Kidney capillary endothelial cell (primary cell): Measurements from ENCODE around the gene DIS3L2.
"Not testable (repeated sequence)": the region's sequence is repeated elsewhere in the genome, so short reads cannot be mapped to it uniquely, and the experiment has no call there.

Source experiments
- DNase-seq: peaks from one replicate; pipeline ENCODE4 v3.0.0-alpha.2; 2018; ENCODE audit warnings: low spot score

DIS3L2 gene

DNA sequence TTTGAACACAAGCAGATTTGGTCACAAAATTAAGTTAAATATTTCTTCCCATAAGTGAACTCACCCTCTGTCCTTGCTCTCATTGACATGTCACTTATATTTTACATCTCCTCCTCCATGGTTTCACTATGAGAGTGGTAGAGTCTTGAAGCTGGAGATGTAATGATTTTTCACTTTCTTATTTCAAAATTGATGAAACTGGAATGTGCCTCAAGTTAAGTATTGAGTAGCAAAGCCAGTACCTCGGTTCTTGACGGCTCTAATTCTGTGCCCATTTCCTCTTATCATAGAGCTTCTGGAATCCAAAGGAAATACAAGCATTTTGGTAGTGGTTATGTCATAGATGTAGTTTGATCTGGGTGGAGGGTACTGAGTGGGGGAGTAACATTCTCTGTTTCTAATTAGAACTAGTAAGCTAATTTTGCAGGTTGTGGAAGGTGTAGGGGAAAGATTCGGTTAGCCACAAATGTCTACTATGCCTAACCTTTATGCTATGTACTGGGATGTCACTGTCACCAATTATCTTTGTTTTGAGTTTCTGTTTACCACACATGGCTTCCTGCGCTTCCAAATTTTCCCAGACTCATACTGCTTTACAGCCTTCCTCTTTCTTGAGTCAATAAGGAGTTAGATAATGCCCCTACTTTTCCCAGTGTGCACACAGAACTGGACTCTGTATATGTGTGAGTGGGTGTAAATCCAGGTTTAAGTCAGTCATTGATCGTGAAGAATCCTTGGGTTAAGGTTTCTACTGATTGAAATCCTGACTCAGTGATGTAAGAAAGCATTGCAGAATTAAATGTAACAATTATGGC, 96.8 kb downstream of the DIS3L2 start:
- no peak for DNase-seq

DNA sequence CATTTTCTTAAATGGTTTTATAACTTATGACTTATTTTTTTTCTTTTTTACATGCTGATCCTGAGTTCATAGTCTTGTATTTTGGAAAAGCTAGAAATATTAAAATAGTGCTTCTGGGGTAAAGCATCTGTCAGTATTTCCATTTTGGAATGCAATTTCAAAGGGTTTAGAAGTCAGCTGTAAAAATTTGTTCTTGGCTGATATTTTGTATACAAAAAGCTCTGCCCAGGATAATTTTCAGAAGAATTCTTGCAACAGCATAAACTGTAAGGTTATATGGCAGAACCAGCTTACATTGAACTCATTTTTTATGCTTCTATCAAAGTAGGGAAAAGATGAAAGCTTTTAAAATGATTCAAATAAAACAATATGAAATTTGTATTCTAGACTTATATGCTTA, 97.4 kb downstream of the DIS3L2 start:
- DNase-seq = no peak

DNA sequence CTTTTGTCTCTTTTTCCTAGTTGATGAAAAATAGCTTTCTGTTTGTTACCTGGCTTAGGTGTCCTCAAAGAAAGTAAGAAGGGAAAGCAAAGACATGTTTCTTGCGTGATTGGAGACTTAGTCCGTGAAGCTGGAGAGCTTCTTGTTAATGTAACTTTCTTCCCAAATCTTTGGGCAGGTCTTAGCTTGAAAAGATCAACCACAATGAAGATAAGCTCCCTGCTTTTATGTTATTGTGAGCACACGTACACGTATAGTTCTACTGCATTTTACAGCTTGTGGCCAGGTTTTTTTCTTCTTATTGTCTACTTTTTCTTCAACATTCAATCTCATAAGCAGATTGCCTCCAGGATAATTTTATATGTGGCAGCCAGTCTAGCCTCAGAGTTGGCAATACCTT, 99.8 kb downstream of the DIS3L2 start:
- DNase-seq = no peak

DNA sequence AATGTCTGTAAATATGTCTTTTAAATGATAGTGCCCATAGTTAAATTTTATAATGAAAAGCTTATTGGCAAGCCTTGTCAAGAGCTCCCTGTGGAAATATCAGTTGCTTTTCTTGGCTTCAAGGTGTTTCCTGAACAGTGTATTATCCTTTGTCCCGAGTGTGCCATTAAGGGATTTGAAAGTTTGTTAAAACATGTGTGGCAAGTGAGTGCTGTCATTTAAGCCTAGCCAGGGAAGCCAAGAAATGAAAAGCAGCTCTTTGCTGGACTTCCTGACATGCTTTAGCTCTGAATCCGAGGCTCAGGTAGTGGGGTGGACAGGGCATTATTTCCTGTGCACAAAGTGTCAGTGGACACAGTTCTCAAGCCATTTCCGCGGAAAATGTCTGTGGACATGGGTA, 111.5 kb downstream of the DIS3L2 start:
- DNase-seq = peak; percentile 53

DNA sequence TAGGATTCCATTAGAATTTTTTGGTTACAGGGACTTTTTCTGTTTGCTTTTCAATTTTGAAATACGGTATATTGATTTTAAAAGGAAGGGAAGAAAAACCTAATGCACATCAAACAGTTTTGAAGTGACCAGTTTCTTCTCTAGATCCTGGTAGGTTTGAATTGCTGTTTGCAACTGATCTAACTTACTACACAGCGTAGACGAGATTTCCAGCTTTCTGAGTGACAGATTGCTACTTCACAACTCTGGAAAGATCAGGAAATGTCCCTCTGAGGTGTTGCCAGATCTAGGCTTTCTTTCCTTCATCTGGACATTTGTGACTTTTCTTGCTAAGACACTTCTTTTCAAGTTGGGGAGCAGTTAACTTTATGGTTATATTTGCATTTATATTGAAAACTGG, 112.2 kb downstream of the DIS3L2 start:
- no peak for DNase-seq

DNA sequence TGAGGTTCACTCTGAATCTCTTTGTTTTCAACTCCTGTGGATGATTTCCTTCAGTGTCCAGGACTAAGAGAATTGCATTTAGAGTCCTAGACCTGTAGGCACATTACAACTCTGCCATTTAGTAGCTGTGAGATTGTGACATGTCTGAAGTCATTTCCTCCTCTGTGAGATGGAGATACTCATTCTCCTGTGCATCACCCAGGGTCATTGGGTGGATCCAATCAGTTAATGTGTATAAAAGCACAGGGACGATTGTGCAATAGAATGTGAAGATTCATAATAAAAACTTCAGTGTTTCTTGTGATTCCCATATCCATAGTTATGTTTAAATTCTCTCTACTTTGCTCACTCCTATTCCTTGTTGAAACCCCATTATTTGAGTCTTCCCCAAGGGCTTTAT, 113.6 kb downstream of the DIS3L2 start:
- peak; percentile 55 for DNase-seq

DNA sequence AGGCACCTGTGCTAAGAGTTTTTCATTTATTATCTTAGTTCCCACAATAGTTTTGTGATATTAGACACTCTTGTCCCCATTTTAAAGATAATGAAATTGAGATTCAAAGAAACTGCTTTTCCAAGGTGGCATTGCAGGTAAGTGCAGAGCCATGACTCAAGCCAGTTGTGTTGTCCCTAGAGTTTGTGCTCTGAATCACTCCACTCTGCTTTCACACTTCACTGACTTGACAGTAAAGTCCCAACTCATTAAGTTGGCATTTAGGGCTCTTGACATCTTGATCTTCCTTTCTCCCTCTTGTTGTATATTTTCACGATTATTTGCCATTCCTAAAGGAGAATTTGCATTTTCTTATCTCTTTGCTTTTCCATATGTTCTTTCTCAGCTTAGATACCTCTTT, 114.3 kb downstream of the DIS3L2 start:
- no peak for DNase-seq

DNA sequence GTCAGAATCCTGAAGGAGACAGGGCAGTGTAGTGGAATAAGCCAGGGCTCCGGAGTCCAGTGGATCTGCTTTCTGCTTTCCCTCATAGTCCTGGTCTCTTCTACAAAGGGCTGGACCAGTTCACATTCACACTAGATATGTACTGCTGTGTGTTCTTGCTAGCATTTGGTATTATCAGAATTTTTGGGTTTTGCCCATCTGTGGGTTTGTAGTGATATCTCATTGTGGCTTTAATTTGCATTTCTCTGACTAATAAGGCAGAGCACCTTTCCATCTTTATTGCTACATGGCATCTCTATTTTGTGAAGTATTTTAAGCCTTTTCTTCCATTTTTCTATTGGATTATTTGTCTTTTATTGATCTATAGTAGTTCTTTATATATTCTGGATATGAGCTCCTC, 114.8 kb downstream of the DIS3L2 start:
- DNase-seq = no peak

DNA sequence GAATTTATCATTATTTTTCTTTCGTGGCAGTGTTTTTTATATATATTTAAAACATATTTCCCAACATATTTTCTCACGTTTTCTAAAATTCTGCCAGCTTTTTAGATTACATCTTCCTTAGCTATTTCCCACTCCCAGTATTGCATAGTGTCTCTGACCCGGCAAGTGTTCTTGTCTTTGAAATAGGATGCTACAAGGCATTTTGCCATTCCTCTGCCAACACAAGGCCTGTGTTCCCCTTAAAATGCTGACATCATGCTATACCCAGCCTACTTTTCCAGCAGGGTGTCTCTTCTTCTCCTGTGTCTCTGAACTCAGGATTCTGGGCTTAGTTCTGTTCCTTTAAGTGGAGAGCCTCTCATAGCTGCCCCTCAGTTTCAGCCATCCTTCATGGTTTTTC, 115.2 kb downstream of the DIS3L2 start:
- no peak for DNase-seq

DNA sequence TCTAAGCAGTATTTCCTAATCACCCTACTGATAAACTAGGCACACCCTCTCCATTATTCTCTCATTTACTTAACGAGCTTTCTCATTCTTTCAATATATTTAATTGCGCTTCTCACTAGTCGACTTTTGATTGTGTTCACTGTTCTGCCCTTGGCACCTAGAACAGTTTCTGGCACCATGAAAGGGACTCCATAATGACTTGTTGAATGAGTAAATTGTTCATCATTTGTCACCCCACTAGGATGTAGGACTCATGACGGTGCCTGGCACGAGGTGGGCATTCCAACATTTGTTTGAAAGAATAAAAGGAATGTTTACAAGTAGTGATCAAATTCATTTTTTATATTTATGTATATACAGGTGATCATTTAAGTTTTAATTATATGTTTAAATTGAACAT, 123.7 kb downstream of the DIS3L2 start:
- DNase-seq = no peak

DNA sequence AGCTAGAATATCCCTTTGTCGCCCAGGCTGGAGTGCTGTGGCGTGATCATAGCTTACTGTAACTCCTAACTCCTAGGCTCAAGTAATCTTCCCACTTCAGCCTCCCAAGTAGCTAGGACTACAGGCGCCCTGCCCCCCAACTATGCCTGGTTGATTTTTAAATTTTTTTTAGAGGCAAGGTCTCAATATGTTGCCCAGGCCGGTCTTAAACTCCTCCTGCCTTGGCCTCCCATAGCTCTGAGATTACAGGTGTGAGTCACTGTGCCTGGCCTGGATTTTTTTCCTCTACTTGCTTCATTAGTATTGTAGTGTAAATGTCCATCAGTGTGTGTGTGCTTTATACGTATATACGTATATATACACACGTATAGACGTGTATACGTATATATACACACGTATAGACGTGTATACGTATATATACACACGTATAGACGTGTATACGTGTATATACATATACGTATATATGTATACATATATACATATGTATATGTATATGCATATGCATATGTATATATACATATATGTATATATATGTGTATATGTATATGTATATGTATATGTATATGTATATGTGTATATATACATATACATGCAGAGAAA, 124.4 kb downstream of the DIS3L2 start:
- DNase-seq = no peak

DNA sequence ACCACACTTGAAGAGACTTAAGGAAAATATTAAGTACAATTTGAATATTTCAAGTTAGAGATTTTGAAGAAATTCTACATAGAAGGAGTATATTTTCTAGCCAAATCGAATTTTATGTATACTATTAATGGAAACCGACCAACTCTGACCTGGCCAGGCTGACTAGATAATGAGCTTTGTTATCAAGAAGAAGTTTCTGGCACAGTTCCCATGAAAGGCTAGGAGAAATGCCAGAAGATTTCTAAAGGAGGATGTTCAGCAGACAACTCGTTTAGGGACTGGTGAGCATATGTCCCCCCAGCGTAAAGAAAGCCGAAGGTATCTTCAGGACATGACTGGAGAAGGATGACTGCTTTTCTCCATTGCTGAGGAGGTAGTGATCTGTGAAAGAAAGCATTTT, 127.3 kb downstream of the DIS3L2 start:
- no peak for DNase-seq

DNA sequence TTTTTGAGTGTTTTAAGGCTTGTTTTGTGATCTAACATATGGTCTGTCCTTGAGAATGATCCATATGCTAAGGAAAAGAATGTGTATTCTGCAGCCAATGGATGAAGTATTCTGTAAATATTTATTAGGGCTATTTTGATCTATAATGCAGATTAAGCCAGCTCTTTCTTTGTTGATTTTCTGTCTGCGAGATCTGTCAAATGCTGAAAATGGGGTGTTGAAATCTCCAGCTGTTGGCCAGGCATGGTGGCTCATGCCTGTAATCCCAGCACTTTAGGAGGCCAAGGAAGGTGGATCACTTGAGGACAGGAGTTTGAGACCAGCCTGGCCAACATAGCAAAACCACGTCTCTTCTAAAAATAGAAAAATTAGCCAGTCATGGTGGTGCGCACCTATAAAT, 132.7 kb downstream of the DIS3L2 start:
- DNase-seq = no peak

DNA sequence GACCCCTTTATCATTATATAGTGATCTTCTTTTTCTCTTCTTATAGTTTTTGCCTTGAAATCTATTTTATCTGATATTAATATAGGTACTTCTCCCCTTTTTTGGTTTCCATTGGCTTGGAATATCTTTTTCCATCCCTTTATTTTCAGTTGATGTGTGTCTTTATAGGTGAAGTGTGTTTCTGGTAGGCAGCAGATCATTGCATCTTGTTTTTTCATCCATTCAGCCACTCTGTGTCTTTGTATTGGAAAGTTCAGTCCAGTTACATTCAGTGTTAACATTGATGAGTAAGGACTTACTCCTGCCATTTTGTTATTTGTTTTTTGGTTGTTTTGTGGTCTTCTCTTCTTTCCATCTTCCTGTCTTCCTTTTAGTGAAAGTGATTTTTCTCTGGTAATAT, 133.4 kb downstream of the DIS3L2 start:
- DNase-seq = no peak

DNA sequence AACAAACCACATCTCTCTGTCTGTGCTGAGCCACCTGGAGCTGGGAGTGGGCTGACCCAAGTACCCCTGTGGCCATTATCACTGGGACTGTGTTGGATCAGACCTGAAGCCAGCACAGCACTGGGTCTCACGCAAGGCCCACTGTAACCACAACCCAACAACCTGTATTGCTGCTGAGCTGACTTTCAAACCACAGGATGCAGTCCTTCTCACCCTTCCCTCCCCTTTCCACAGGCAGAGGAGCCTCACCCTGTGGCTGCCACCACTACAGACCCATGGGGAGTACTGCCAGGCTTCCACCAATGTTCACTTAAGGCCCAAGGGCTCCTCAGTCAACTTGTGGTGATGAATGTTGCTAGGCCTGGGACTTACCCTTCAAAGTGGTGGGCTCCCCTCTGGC, 135.7 kb downstream of the DIS3L2 start:
- DNase-seq = no peak

DNA sequence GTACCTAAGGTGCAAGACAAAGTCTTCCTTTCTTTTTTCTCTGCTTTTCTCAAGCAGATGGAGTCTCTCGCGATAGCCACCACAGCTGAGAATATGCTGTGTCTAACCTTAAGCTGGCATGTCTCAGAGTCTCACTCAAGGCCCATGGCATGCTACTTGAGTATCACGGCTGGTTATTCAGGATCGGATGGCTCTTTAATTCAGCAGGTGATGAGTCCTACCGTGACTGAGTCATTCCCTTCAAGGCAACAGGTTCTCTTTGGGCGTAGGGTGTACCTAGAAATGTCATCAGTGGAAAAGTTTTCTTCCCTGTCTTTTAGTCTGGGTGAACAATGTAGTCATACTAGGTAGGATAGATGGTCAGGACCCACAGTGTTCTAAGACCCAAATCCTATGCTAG, 136.2 kb downstream of the DIS3L2 start:
- no peak for DNase-seq

DNA sequence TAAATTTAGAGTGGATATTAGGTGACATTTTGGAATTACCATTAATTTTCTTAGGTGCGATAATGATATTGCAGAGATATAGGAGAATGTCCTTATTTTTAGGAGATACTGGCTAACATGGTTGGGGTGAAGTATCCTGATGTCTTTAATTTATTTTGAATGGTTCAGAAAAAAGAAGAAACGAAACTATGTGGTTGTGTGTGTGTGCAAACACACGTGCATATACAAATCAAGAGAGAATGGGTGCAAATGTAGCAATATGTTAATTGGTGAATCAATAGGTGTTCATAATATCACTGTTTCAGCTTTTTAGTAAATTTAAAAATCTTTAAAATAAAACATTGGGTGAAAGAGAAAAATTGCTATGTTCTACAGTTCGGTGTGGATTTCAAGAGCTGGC, 140.9 kb downstream of the DIS3L2 start:
- DNase-seq = no peak

DNA sequence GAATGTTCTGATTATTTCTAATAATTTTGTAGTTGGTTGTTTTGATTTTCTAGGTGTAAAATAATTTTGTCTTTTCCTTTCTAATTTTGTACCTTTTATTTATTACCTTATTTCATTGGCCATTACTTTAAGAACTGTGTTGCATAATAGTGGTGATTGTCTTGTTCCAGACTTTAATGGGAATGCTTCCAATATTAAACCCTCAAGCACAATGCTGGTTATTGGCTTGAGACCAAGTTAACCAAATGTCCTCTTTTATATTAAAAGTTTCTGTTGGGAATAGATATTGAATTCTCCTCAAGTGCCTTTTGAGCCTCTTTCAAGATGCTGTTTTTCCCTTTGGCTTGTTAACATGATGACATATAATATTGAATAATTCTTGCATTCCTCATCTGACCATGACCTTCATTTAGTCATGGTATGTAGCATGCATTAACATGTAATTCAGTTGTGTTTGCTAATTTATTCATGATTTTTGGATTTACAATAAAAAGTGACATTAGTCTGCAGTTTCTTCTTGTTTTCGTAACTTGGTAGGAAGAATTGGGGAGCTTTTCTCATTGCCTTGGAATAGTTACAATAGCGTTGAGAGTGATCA, 141.7 kb downstream of the DIS3L2 start:
- DNase-seq = no peak

DNA sequence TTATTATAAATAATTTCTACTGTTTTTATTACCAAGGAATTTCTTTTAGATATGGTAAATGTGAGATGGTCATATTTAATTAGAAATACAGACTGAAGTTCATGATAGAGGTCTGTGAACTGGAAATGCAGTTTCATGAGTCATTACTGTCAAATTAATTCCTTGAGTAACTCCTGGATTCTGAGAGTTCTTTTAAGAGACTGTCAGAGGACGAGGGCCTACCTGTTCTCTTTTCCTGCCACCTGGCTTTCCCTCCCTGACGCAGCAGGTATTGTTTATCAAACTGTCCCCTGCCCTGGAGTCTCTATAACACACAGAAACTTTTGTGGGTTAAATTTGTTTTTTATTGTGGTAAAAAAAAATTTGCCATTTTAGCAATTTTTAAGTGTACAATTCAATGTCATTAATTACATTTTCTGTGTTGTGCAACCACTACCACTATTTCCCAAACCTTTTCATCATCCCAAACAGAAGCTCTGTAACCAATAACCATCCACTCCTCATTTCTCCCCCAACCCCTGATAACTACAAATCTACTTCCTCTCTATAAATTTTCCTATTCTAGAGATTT, 142.6 kb downstream of the DIS3L2 start:
- DNase-seq = no peak

DNA sequence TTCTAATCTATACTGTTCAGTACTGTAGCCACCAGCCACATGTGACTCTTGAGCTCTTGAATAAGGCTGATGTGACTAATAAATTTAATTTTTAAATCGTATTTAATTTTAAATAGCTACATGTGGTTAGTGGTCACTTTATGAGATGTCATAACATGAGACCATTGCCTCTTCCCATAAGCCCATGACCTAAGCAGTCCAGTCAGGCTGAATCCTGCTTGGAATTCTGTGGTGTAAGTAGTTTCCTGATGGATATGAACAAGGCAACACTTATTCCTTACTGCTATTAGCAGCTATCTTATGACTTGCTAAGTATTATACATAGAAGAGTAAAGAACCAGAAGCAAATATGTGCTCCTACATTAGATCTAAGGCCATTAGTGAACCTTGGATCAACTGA, 150.0 kb downstream of the DIS3L2 start:
- no peak for DNase-seq

DNA sequence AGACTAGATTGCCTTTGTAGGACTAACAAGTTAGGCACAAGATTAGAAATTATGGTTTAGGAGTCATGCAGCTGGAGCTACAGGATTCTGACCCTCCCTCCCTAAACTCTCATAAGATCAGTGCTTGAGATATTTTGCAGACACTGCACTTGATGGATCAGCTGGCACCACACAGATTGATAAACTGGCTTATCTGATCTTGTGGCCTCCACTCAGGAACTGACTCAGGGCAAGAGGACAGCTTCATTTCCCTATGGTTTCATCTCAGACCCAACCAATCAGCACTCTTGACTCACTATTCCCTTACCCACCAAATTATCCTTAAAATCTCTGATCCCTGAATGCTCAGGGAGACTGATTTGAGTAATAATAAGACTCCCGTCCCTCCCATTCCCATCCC, 152.3 kb downstream of the DIS3L2 start:
- DNase-seq = peak; percentile 5

DNA sequence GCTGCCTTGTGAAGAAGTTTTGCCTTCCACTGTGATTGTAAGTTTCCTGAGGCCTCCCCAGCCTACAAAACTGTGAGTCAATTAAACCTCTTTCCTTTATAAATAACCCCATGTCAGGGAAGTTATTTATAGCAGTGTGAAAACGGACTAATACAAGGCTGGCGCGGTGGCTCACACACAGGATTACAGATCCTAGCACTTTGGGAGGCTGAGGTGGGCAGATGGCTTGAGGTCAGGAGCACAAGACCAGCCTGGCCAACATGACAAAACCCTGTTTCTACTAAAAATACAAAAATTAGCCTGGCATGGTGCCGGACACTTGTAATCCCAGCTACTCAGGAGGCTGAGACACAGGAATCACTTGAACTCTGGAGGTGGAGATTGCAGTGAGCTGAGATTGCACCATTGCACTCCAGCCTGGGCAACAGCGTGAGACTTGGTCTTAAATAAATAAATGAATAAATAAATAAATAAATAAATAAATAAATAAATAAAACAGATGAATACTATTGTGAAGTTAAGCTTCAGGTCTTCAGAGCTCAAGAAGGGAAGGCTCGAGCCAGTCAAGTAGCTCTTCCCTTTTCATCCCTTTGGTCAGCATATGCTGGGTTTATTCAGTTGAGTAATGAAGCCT, 154.3 kb downstream of the DIS3L2 start:
- DNase-seq = not testable (repeated sequence)

DNA sequence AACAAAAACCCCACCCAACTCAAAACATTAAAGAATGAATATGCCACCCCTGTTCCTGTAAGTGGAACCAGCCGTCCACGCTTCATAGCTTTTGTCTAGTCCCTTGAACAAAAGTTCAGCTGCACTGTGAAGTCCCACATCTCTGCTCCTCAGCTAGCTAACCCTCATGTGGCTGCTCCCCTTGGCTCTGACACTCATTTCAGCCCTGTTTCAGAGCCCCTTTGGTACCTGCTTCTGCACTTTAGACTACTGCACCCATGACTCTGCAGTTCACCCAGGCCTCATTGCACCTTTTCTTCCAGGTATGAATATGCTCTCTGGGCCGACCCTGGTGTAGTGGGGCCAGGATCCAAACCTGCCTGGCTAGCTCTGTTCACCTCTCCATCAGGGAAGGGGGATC, 155.3 kb downstream of the DIS3L2 start:
- no peak for DNase-seq
